Left forelimb (tissue), 1 donor: Measurements from ENCODE around the gene ZNF710.

Source experiments
- DNase-seq: peaks from one replicate; pipeline ENCODE4 v3.0.0-alpha.2; 2018; ENCODE audit warnings: low spot score

The ZNF710 gene

GRCh38 chr15:90082140-90082715 lies 81.1 kb downstream of the ZNF710 start:
- DNase-seq, result no peak

GRCh38 chr15:90083419-90083818 lies 82.3 kb downstream of the ZNF710 start:
- DNase-seq, result no peak

DNA sequence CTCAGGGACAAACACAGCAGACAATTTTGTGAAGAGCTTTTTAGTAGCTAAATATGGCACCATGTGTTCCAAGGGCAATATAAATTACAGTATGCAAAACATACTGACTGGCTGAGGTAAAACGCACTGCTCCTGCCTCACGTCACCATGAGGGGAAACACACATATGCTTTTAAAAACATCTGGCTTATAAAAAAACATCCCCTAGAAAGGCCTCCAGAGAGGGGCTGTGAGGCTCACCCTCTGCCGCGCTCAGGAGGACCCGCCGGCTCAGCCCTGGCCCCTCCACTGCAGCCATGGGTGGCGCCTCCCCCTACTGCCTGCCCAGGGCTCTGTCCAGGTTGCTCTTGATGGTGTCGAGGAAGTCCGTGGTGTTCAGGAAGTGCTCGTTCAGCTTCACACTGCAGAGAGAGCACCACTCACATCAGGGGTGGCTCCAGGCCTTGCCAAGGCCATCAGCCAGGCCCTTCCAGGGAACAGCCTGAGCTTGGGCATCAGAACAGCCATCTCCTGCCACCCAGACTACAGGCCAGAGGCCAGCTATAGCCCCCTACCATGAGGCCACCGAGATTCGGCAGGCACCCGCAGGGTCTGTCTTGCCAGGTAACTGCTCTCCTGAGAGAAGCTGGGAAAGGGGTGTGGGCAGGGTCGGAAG lies 83.0 kb downstream of the ZNF710 start:
- no peak for DNase-seq

DNA sequence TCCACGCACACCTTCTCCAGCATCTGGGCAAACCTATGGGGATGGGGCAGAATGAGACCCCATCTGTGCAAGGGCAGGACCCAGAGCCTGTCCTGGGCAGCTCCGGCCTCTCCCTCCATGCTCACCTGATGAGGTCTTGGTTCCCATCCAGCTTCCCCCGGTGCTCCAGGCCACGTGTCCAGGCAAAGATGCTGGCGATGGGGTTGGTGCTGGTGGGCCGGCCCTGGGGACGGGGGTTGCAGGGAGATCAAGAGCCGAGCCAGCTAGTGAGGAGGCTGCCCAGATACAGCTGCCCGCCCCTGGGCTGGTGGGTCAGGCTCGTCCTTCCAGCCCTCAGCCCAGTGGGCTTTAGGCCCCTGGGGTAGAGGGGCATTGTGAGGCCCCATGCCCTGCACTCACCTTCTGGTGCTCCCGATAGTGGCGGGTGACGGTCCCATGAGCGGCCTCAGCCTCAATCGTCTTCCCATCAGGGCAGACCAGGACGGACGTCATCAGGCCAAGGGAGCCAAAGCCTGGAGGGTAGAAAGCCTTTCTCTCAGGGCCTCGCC lies 83.8 kb downstream of the ZNF710 start:
- no peak for DNase-seq

DNA sequence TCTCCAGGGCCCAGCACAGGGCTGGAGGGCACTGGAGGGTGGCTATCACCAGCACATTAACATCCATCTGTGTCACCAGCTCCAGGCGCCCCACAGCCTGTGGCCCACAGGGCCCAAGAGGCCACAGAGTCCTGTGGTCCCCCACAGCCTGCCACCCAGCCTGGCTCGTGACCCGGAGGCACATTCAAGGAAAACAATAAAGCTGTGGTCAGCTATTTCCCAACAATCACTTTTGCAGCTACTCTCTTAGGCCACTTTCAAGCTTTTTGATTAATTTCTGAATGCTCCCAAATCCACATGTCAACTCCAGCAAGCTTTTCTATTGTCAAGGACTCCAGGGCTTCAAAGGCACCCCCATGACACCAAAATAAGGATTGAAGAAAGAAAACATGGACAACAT lies 84.4 kb downstream of the ZNF710 start:
- no peak for DNase-seq

DNA sequence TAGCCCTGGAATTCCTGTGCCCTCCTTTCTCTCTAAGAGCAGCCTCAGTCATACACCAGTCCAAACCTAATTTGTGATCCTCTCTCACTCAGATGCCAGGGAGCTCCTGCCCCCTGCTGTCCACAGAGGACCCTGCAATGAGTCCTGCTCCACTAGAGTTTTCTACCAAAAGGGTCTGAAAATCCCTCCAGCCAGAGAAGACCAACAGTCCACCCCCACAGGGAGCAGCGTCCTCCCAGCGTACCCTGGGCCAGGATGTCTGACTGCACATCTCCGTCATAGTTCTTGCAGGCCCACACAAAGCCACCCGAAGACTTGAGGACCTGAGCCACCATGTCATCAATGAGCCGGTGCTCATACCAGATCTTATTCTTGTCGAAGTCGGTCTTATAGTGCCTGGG lies 85.7 kb downstream of the ZNF710 start:
- DNase-seq, result no peak

DNA sequence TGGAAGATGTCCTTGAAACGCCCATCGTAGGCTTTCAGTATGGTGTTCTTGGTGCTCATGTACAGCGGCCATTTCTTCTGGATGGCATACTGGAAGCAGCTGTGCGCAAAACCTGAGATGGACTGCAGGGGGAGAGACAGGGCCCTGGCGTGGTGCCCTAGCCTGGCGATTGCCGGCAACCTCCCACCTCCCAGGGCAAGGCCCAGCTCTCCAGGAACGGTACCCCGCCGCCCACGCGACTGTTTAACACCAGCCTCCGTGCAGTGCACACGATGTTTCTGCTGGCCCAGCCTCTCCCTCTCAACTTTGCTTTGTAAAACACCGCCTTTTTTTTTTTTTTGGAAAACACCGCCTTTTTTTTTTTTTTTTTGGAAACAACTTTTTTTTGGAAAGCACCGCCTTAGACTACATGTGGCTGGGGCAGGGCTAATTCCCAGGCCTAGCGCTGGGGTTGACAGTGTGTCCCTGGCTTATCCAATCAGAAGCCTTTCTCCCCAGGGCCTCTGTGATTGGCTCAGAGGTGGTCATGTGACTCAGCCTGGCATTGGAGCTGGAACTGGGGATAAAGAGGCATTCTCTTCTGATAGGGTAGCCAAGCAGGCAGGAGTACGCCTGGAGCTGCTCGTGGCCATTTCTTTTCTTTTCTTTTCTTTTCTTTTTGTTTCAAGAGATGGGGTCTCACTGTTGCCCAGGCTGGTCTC lies 86.5 kb downstream of the ZNF710 start:
- no peak for DNase-seq

DNA sequence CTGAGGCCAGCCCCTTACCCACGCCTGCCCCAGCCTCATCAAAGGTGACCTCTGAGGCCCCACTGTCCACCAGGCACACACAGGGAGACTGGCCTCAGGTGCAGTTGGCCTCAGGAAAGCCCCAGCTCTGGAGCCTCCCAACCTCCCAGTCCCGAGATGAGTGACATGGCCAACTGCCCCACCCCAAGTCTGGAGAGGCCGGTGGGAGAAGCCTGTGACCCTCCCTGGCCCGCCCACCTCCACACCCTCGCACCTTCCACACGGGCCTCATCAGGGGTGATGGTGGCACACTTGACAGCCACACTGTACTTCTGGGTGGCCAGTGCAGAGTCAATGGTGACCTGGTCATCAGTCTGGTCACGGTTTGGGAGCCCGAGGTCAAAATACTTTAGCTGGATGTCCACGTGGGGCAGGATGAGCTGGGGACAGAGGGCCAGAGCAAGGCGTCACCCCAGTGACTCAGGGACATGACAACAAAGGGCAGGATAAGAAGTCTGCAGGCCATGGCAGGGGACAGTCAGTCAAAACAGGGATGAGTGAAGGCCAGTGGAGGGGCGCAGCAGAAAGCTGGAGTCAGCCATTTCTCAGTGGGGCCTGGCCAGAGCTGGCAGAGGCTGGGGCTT lies 89.2 kb downstream of the ZNF710 start:
- no peak for DNase-seq

DNA sequence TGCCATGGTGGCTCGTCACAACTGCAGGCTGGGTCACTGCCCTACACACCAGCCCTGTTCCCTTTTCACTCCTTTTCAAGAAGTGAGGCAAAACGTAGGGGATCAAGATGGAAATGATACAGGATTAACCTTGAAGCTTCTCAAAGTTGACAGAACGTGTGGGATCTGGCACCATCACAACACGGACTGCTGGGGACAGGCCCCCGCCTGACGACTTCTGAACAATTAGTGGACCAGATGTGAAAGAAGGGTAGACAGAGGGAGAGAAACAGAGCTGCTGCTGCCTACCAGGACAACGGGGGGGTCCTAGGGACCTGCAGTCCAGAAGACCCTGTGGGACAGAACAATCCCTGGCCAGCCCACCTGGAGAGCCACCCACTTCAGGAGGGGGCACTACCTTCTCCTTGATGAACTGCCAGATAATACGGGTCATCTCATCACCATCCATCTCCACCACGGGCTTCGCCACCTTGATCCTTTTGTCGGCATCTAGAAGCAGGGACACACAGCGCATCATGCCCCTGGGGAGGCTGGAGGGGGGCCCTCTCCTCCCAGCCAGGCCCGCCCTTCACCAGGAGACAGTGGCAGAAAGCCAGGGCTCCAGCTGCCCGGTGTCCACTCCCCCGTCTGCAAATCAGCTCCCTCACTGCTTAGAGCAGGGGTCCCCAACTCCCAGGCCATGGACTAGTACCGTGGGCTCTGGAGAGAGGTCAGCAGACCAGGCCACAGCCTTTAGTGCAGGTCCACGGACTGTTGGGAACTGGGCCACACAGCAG lies 90.2 kb downstream of the ZNF710 start:
- no peak for DNase-seq

GRCh38 chr15:90095521-90095959 lies 94.4 kb downstream of the ZNF710 start:
- no peak for DNase-seq

- no peak for DNase-seq
Measured at GRCh38 chr15:90097475-90097874, 96.4 kb downstream of the ZNF710 start.

GRCh38 chr15:90099072-90099867 lies 98.1 kb downstream of the ZNF710 start:
- DNase-seq, result no peak

GRCh38 chr15:90099868-90100831 lies 99.0 kb downstream of the ZNF710 start:
- no peak for DNase-seq

GRCh38 chr15:90101130-90101968 lies 100.2 kb downstream of the ZNF710 start:
- peak; percentile 76 for DNase-seq

GRCh38 chr15:90101969-90102890 lies 101.1 kb downstream of the ZNF710 start, which contains the start of gene IDH2:
TSS of gene IDH2 (minus strand) at chr15:90102468. CDS start at chr15:90102390, 78 bp downstream.
- peak; percentile 88 for DNase-seq

DNA sequence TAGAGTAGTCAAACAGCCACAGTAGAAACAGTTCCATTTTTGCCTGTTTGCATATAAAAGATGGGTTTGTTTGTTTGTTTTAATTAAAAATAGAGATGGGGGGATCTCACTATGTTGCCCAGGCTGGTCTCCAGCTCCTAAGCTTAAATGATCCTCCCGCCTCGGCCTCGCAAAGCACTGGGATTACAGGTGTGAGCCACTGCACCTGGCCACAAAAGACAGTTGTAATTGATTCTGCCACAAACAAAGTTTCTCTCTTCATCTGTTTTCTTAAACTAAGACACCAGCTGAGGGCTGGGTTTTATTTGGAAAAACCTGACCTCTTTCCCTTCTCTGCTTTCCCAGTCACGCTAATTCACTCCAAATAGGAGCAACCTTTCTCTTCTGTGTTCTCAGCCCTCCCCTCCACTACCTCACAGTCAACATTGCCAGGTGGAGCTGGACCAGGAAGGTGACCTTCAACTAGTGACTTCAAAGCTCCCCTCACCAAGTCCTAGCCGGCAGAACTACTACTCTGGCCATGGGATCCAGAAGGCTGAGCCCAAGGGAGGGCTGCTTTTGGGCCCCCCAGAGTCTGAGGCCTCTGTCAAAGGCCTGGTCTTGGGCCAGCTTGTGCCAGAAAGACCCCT lies 102.7 kb downstream of the ZNF710 start:
- DNase-seq, result no peak

- no peak for DNase-seq
Measured at GRCh38 chr15:90104551-90104950, 103.4 kb downstream of the ZNF710 start.
